ENCODE data around the gene SURF1. TPM values are rescaled to one million over a fixed set of nuclear protein-coding genes. Genes with fewer than 3 reads are reported as not detected.
A peak's percentile ranks its signal among the peaks of the same experiment; 100 is the strongest.

Gene SURF1
- total RNA-seq, 1 experiment from 2014 or later, result 45.6 TPM

- TF ChIP-seq CTCF (IDR thresholded peaks at IDR 0.05), result no peak
- TF ChIP-seq REST (IDR thresholded peaks at IDR 0.05; ENCODE audit: insufficient read depth in 1 of 2, low read depth in 2 of 2, low read length in 1 of 2), result no peak
- no peak for TF ChIP-seq POLR2AphosphoS5 (IDR thresholded peaks at IDR 0.05; ENCODE audit: low read depth, low read length)
- no peak for TF ChIP-seq SIN3A (IDR thresholded peaks at IDR 0.05; ENCODE audit: borderline replicate concordance, insufficient read depth, low read depth, low read length)
- no peak for TF ChIP-seq TCF7L2 (IDR thresholded peaks at IDR 0.05; ENCODE audit: low read depth, low read length)
- ChIA-PET CTCF (no interaction called here), POLR2A (no interaction called here)
- Histone ChIP-seq H3K9me3 (ENCODE audit: control insufficient read depth, insufficient read depth, low read depth, low read length) (no peaks in the 10 kb centered on the region), H3K4me1 (ENCODE audit: control insufficient read depth, insufficient read depth, low read length) (no peaks in the 10 kb centered on the region), H3K4me3 (ENCODE audit: low read depth in 2 of 2, low read length in 2 of 2) (no peak overlapping the region), H3K36me3 (ENCODE audit: control insufficient read depth, insufficient read depth, low read length) (no peaks in the 10 kb centered on the region), H3K27ac (ENCODE audit: low read length) (no peak overlapping the region), H3K27me3 (ENCODE audit: control insufficient read depth, insufficient read depth, low read length) (no peaks in the 10 kb centered on the region)
- ATAC-seq (0 out of 2 replicates have a peak, but pooled peaks have one; percentile 6), DNase-seq (ENCODE audit: low read depth, low spot score) (no peak)
- in situ Hi-C loops (cut with HindIII; ENCODE audit: low pct_unique_long_range_greater_than_20kb, low sequenced_read_pairs), result no loop called here
- intact Hi-C loops (cut with micrococcal nuclease; ENCODE audit: unreplicated experiment), result no loop called here
- BruUV-seq (replicated peaks), result no TSS peak
These were observed 41.1 kb upstream of the SURF1 start for GRCh38 chr9:133397370-133397769.

- no peak for DNase-seq (ENCODE audit: low read depth, low spot score)
- POLR2A ChIA-PET, result interaction anchor here (0.7 kb wide), 1 partner anchor 284 kb away, joined by 3 read pairs; no protein-coding TSS in a partner anchor
- intact Hi-C loops (cut with micrococcal nuclease; ENCODE audit: unreplicated experiment) (no loop called here), in situ Hi-C loops (cut with HindIII; ENCODE audit: low pct_unique_long_range_greater_than_20kb, low sequenced_read_pairs) (no loop called here)
- Histone ChIP-seq H3K4me3 (ENCODE audit: low read depth in 2 of 2, low read length in 2 of 2) (no peak overlapping the region), H3K9me3 (ENCODE audit: control insufficient read depth, insufficient read depth, low read depth, low read length) (no peaks in the 10 kb centered on the region), H3K4me1 (ENCODE audit: control insufficient read depth, insufficient read depth, low read length) (no peaks in the 10 kb centered on the region), H3K27ac (ENCODE audit: low read length) (no peak overlapping the region), H3K27me3 (ENCODE audit: control insufficient read depth, insufficient read depth, low read length) (no peaks in the 10 kb centered on the region), H3K36me3 (ENCODE audit: control insufficient read depth, insufficient read depth, low read length) (no peaks in the 10 kb centered on the region)
- BruUV-seq (replicated peaks), result no TSS peak
- TF ChIP-seq REST (IDR thresholded peaks at IDR 0.05; ENCODE audit: insufficient read depth in 1 of 2, low read depth in 2 of 2, low read length in 1 of 2) (no peak), CTCF (IDR thresholded peaks at IDR 0.05) (peak; percentile 16; the same call in 1 of the 2 replicates), SIN3A (IDR thresholded peaks at IDR 0.05; ENCODE audit: borderline replicate concordance, insufficient read depth, low read depth, low read length) (no peak)
- CTCF ChIA-PET, result no interaction called here
- ATAC-seq, result peak; percentile 54; the same call in 1 of the 2 replicates
These were observed 40.7 kb upstream of the SURF1 start for GRCh38 chr9:133396952-133397351.
